Activated B cell treated with CpG ODN at 0.5 μM for 24 hours (primary cell): ENCODE measurements around the gene ETV3L. TPM values are rescaled to one million over a fixed set of nuclear protein-coding genes. Genes with fewer than 3 reads are reported as not detected.

Experiments
- ATAC-seq: fragments of 200-7000 bp; cut with Tn5 transposase; one replicate; pipeline ENCODE4 v1.10.0; 2021; ENCODE audit warnings: low read depth, mild to moderate bottlenecking, moderate library complexity
- CTCF ChIA-PET: fragments of 350-600 bp; sonication (Branson Sonifier 250); formaldehyde crosslinking; loops from one replicate; lab custom pipeline; 2021; ENCODE audit warnings: antibody characterized with exemption; lab: Charles Lee
- POLR2A ChIA-PET: fragments of 350-600 bp; sonication (Branson Sonifier 250); formaldehyde crosslinking; loops from one replicate; lab custom pipeline; 2021; ENCODE audit warnings: antibody characterized with exemption; lab: Charles Lee
- DNase-seq: peaks from one replicate; pipeline ENCODE4 v3.0.0; 2022
- H3K27ac Mint-ChIP-seq: one replicate; pipeline ENCODE4 v1.8.0; 2020; ENCODE audit warnings: mixed read lengths
- H3K27me3 Mint-ChIP-seq: one replicate; pipeline ENCODE4 v1.8.0; 2021; ENCODE audit warnings: mixed read lengths
- H3K36me3 Mint-ChIP-seq: one replicate; pipeline ENCODE4 v1.8.0; 2021; ENCODE audit warnings: low read depth, mixed read lengths
- H3K4me1 Mint-ChIP-seq: one replicate; pipeline ENCODE4 v1.8.0; 2021; ENCODE audit warnings: mixed read lengths
- H3K4me3 Mint-ChIP-seq: one replicate; pipeline ENCODE4 v1.8.0; 2020; ENCODE audit warnings: mild to moderate bottlenecking, mixed read lengths
- H3K9me3 Mint-ChIP-seq: one replicate; pipeline ENCODE4 v1.8.0; 2020; ENCODE audit warnings: mixed read lengths
- intact Hi-C: fragments of 100-400 bp; cut with micrococcal nuclease; formaldehyde crosslinking; loops from one replicate; pipeline ENCODE4 v1.15.1; 2024
- total RNA-seq: library from RNA; stranded (reverse); gene quantifications from 2 replicates; pipeline ENCODE4 v1.2.3, GENCODE V29; 2022
- TF ChIP-seq, protein P1 (sequence below): fragments of 200-600 bp; IDR thresholded peaks from one replicate; pipeline ENCODE4 v1.8.0; 2022; ENCODE audit warnings: antibody characterized with exemption, mild to moderate bottlenecking

Gene ETV3L
- total RNA-seq, 1 donor from 2014 or later: not detected

GRCh38 chr1:157044326-157044725, 55.3 kb downstream of the ETV3L start:
- no peaks in the 10 kb centered on the region for H3K9me3 Mint-ChIP-seq

DNA sequence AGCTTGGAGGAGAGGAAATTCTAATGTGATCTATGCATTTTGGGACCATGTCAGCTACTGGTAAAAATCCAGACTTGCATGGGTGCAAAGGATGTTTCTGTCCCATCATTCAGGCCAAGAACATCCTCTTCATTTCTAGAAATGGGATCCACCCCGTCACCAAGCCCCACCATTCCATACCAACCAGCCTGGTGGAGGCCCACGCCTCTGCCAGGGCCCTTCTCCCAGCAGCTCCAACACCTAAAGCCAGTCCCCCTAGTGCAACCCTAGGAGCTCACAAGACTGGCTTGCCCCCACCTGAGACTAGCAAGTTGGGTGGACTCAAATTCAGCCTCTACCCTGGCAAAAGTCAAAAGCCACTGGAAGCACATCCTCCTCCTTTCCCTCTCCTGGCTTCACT, 55.9 kb downstream of the ETV3L start:
- H3K27ac Mint-ChIP-seq: no peak overlapping the region
- ChIA-PET CTCF (no interaction called here), POLR2A (no interaction called here)
- intact Hi-C loops: no loop called here
- H3K27me3 Mint-ChIP-seq: peaks cover 60% of the 10 kb centered on the region
- H3K4me3 Mint-ChIP-seq: no peak overlapping the region
- TF ChIP-seq, protein P1, sequence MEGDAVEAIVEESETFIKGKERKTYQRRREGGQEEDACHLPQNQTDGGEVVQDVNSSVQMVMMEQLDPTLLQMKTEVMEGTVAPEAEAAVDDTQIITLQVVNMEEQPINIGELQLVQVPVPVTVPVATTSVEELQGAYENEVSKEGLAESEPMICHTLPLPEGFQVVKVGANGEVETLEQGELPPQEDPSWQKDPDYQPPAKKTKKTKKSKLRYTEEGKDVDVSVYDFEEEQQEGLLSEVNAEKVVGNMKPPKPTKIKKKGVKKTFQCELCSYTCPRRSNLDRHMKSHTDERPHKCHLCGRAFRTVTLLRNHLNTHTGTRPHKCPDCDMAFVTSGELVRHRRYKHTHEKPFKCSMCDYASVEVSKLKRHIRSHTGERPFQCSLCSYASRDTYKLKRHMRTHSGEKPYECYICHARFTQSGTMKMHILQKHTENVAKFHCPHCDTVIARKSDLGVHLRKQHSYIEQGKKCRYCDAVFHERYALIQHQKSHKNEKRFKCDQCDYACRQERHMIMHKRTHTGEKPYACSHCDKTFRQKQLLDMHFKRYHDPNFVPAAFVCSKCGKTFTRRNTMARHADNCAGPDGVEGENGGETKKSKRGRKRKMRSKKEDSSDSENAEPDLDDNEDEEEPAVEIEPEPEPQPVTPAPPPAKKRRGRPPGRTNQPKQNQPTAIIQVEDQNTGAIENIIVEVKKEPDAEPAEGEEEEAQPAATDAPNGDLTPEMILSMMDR: no peak
- ATAC-seq (no peak), DNase-seq (no peak)
- no peaks in the 10 kb centered on the region for H3K9me3 Mint-ChIP-seq
- H3K36me3 Mint-ChIP-seq: no peaks in the 10 kb centered on the region
- H3K4me1 Mint-ChIP-seq: peaks cover 11% of the 10 kb centered on the region

More at GRCh38 chr1:157044326-157044725, 55.3 kb downstream of the ETV3L start:
- DNase-seq (no peak), ATAC-seq (no peak)
- Mint-ChIP-seq H3K4me1 (peaks cover 11% of the 10 kb centered on the region), H3K4me3 (no peak overlapping the region), H3K27ac (no peak overlapping the region), H3K36me3 (no peaks in the 10 kb centered on the region), H3K27me3 (peaks cover 59% of the 10 kb centered on the region)
- CTCF ChIA-PET: no interaction called here
- POLR2A ChIA-PET: no interaction called here
- intact Hi-C loops: no loop called here
- TF ChIP-seq, protein P1: no peak

GRCh38 chr1:157042846-157043245, 56.8 kb downstream of the ETV3L start:
- intact Hi-C loops: no loop called here
- Mint-ChIP-seq H3K4me3 (no peak overlapping the region), H3K27me3 (peaks cover 57% of the 10 kb centered on the region), H3K36me3 (no peaks in the 10 kb centered on the region), H3K27ac (no peak overlapping the region), H3K9me3 (no peaks in the 10 kb centered on the region), H3K4me1 (peaks cover 11% of the 10 kb centered on the region)
- ATAC-seq (no peak), DNase-seq (no peak)
- ChIA-PET CTCF (no interaction called here), POLR2A (no interaction called here)
- TF ChIP-seq, protein P1: no peak

Other genes with a start within 250 kb of the ETV3L start
- gene INSRR, start 240.7 kb downstream of the ETV3L start, total RNA-seq: not detected in 2 replicates
- 0.11 TPM in 1 of 2 replicates, not detected in the other for gene NTRK1, start 238.9 kb downstream of the ETV3L start, total RNA-seq
- gene PEAR1, start 206.1 kb downstream of the ETV3L start, total RNA-seq: not detected in 2 replicates
- gene LRRC71, start 179.2 kb downstream of the ETV3L start, total RNA-seq: not detected in 2 replicates
- 0.95 and 1.8 TPM in 2 replicates for gene ARHGEF11, start 54.1 kb downstream of the ETV3L start, total RNA-seq
- gene ETV3, start 38.6 kb upstream of the ETV3L start, total RNA-seq: 26.6 and 31.3 TPM in 2 replicates